ENCODE measurements around the gene TMEM25. TPM values are rescaled to one million over a fixed set of nuclear protein-coding genes. Genes with fewer than 3 reads are reported as not detected.
A peak's percentile ranks its signal among the peaks of the same experiment; 100 is the strongest.

Gene TMEM25
- total and polyA plus RNA-seq, 2 of the 13 experiments (the other 11 are each of a cell fraction or from before 2014, with no cell fraction given): 7.5 to 17.2 TPM

DNA sequence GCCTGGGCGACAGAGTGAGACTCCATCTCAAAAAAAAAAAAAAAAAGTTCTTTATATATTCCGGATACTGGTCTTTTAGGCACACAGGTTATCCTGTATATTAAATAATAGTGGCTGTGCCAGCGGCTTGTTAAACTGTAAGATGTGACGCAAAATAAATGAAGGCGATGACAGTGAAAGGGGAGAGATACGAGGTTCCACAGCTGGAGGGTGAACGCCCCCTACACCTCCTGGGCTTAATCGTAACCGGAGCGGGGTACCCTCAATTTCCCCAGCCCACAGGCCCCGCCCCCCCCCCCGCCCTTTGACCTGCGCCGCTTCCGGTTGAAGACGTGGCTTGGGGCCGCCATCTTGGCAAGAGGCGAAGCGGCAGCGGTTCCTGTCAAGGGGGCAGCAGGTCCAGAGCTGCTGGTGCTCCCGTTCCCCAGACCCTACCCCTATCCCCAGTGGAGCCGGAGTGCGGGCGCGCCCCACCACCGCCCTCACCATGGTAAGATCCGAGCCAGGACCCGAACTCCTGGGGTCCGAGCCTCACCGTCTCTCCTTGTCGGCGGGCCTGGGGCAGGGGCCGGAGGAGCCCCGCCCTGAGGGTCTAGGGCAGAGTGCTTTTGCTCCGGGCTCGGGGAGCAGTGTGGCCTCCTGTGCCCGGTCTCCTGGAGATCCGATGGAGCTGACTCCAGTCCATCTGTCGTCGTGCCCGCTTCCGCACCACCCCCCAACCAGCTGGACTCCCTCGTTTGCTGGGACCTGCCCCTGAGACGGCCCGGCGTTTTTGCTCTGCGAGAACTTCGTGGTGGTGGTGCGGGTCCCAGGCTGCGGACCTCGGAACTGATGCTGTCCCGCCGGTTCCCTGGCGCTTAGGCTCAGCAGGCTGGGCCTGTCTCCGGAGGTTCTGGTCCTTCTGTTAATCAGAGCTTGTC is 41.3 kb downstream of the TMEM25 start, which contains the start of gene ARCN1 (continued):
- TF ChIP-seq, protein P1, sequence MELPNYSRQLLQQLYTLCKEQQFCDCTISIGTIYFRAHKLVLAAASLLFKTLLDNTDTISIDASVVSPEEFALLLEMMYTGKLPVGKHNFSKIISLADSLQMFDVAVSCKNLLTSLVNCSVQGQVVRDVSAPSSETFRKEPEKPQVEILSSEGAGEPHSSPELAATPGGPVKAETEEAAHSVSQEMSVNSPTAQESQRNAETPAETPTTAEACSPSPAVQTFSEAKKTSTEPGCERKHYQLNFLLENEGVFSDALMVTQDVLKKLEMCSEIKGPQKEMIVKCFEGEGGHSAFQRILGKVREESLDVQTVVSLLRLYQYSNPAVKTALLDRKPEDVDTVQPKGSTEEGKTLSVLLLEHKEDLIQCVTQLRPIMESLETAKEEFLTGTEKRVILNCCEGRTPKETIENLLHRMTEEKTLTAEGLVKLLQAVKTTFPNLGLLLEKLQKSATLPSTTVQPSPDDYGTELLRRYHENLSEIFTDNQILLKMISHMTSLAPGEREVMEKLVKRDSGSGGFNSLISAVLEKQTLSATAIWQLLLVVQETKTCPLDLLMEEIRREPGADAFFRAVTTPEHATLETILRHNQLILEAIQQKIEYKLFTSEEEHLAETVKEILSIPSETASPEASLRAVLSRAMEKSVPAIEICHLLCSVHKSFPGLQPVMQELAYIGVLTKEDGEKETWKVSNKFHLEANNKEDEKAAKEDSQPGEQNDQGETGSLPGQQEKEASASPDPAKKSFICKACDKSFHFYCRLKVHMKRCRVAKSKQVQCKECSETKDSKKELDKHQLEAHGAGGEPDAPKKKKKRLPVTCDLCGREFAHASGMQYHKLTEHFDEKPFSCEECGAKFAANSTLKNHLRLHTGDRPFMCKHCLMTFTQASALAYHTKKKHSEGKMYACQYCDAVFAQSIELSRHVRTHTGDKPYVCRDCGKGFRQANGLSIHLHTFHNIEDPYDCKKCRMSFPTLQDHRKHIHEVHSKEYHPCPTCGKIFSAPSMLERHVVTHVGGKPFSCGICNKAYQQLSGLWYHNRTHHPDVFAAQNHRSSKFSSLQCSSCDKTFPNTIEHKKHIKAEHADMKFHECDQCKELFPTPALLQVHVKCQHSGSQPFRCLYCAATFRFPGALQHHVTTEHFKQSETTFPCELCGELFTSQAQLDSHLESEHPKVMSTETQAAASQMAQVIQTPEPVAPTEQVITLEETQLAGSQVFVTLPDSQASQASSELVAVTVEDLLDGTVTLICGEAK (IDR thresholded peaks at IDR 0.05): no peak
- TF ChIP-seq, protein P1 (CRISPR knock-in tag; IDR thresholded peaks at IDR 0.05): no peak; the same call in 1 of the 2 replicates
- TF ChIP-seq ZNF619 (CRISPR knock-in tag; IDR thresholded peaks at IDR 0.05) (peak; percentile 73; the same call in 1 of the 2 replicates), RNF2 (conservative IDR thresholded peaks at IDR 0.05; ENCODE audit: low read depth) (no peak), ZNF510 (CRISPR knock-in tag; IDR thresholded peaks at IDR 0.05; ENCODE audit: low read depth) (no peak), NCOR1 (IDR thresholded peaks at IDR 0.05; ENCODE audit: borderline replicate concordance, low read length) (no peak), SP5 (CRISPR knock-in tag; IDR thresholded peaks at IDR 0.05; ENCODE audit: borderline replicate concordance, low read depth) (peak; percentile 16; the same call in 1 of the 2 replicates), ZNF446 (CRISPR knock-in tag; IDR thresholded peaks at IDR 0.05) (no peak), TBP (CRISPR knock-in tag; IDR thresholded peaks at IDR 0.05) (no peak), ETV5 (CRISPR knock-in tag; IDR thresholded peaks at IDR 0.05; ENCODE audit: borderline replicate concordance) (peak; percentile 57), ZNF331 (CRISPR knock-in tag; IDR thresholded peaks at IDR 0.05) (0 out of 2 replicates have a peak, but pooled peaks have one; percentile 27), NFKBIZ (CRISPR knock-in tag; IDR thresholded peaks at IDR 0.05) (no peak), ZNF44 (CRISPR knock-in tag; IDR thresholded peaks at IDR 0.05) (no peak), SMAD1 (CRISPR knock-in tag; IDR thresholded peaks at IDR 0.05; ENCODE audit: borderline replicate concordance, low read depth) (no peak), HOXD1 (CRISPR knock-in tag; IDR thresholded peaks at IDR 0.05) (no peak), HMG20B (CRISPR knock-in tag; conservative IDR thresholded peaks at IDR 0.05) (no peak), MIER2 (CRISPR knock-in tag; IDR thresholded peaks at IDR 0.05) (no peak)
- TF ChIP-seq, protein P2, sequence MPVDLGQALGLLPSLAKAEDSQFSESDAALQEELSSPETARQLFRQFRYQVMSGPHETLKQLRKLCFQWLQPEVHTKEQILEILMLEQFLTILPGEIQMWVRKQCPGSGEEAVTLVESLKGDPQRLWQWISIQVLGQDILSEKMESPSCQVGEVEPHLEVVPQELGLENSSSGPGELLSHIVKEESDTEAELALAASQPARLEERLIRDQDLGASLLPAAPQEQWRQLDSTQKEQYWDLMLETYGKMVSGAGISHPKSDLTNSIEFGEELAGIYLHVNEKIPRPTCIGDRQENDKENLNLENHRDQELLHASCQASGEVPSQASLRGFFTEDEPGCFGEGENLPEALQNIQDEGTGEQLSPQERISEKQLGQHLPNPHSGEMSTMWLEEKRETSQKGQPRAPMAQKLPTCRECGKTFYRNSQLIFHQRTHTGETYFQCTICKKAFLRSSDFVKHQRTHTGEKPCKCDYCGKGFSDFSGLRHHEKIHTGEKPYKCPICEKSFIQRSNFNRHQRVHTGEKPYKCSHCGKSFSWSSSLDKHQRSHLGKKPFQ (CRISPR knock-in tag; IDR thresholded peaks at IDR 0.05; ENCODE audit: insufficient replicate concordance): no peak
- TF ChIP-seq, protein P3, sequence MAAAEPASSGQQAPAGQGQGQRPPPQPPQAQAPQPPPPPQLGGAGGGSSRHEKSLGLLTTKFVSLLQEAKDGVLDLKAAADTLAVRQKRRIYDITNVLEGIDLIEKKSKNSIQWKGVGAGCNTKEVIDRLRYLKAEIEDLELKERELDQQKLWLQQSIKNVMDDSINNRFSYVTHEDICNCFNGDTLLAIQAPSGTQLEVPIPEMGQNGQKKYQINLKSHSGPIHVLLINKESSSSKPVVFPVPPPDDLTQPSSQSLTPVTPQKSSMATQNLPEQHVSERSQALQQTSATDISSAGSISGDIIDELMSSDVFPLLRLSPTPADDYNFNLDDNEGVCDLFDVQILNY (CRISPR knock-in tag; conservative IDR thresholded peaks at IDR 0.05): no peak

Data from HepG2 (cell line).